ENCODE measurements around the gene PFKL.

The PFKL gene

GRCh38 chr21:44299458-44300261 is at the start of gene PFKL:
Gene PFKL, plus strand, starts transcription at chr21:44300053. Its CDS starts 53 bp downstream, at chr21:44300106.
- DNase-seq = peak; percentile 35 to 58

- DNase-seq = no peak
Measured at GRCh38 chr21:44253832-44254710, 45.8 kb upstream of the PFKL start.

GRCh38 chr21:44255511-44255981 is 44.3 kb upstream of the PFKL start:
- no peak for DNase-seq

GRCh38 chr21:44258056-44258725 is 41.7 kb upstream of the PFKL start:
- DNase-seq = no peak

- DNase-seq = no peak
Measured at GRCh38 chr21:44259082-44259705, 40.7 kb upstream of the PFKL start.

- no peak for DNase-seq
Measured at GRCh38 chr21:44260066-44260465, 39.8 kb upstream of the PFKL start.

GRCh38 chr21:44260791-44261631 is 38.8 kb upstream of the PFKL start:
- no peak for DNase-seq

GRCh38 chr21:44261675-44262295 is 38.1 kb upstream of the PFKL start, which contains the start of gene DNMT3L:
Gene DNMT3L, minus strand, starts transcription at chr21:44261897. Its CDS starts 638 bp downstream, at chr21:44261259.
- no peak for DNase-seq

- no peak for DNase-seq
Measured at GRCh38 chr21:44262338-44263056, 37.4 kb upstream of the PFKL start.

- DNase-seq = no peak
Measured at GRCh38 chr21:44263221-44263760, 36.6 kb upstream of the PFKL start.

GRCh38 chr21:44263768-44264167 is 36.1 kb upstream of the PFKL start:
- DNase-seq = no peak

- no peak for DNase-seq
Measured at GRCh38 chr21:44265734-44266270, 34.1 kb upstream of the PFKL start.

- peak; percentile 18 to 29 for DNase-seq
Measured at GRCh38 chr21:44267655-44268142, 32.2 kb upstream of the PFKL start.

- DNase-seq = no peak
Measured at GRCh38 chr21:44269090-44269489, 30.8 kb upstream of the PFKL start.

GRCh38 chr21:44271558-44272283 is 28.1 kb upstream of the PFKL start:
- no peak for DNase-seq

GRCh38 chr21:44272284-44272858 is 27.5 kb upstream of the PFKL start:
- no peak for DNase-seq

GRCh38 chr21:44273046-44273445 is 26.8 kb upstream of the PFKL start:
- DNase-seq = no peak

- no peak for DNase-seq
Measured at GRCh38 chr21:44275041-44275440, 24.8 kb upstream of the PFKL start.
